ENCODE results near the gene GRM2. TPM values are rescaled to one million over a fixed set of nuclear protein-coding genes. Genes with fewer than 3 reads are reported as not detected.
"Not testable (repeated sequence)": the region's sequence is repeated elsewhere in the genome, so short reads cannot be mapped to it uniquely, and the experiment has no call there.

Gene GRM2
- total RNA-seq, 2 experiments from 2014 or later = 0.07 TPM; not detected in 1

DNA sequence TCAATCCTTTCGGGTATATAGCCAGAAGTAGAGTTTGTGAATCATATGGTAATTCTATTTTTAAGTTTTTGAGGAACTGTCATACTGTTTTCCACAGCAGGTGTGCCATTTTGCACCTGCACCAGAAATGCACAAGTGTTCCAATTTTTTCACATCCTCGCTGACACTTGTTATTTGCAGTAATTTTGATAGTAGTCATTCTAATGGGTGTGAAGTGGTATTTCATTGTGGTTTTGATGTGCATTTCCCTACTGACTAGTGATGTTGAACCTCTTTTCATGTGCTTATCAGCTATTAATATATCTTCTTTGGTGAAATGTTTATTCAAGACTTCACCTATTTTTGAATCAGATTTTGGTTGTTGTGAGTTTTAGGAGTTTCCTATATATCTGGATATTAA, 29.1 kb downstream of the GRM2 start:
- CTCF ChIA-PET = no interaction called here
- no peak overlapping the region for H3K27ac Mint-ChIP-seq
- intact Hi-C loops (cut with micrococcal nuclease) = no loop called here
- H3K4me3 Mint-ChIP-seq = no peak overlapping the region
- DNase-seq = no peak
- peaks cover 3% of the 10 kb centered on the region for H3K27me3 Mint-ChIP-seq (ENCODE audit: low read depth)
- peaks cover 5% of the 10 kb centered on the region for H3K9me3 Mint-ChIP-seq
- H3K4me1 Mint-ChIP-seq (ENCODE audit: low read depth) = peaks cover 24% of the 10 kb centered on the region
- peaks cover 1% of the 10 kb centered on the region for H3K36me3 Mint-ChIP-seq (ENCODE audit: low read depth)

DNA sequence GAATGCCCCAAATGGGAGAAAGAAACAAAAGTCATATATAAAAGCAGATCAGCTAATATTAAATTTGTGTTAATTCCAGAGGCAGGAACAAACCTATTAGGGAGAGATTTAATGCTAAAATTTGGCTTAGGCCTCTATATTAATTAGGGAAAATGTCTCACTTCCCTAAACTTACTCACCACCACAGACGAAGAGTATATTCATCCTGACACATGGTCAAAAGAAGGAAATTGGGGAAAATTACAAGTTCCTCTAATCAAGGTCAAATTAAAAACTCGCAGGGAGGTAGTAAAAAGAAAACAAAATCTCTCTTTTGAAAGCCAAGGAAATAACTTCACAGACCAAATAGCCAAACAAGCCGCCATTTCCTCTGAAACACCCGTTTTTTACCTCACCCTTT, 32.2 kb downstream of the GRM2 start:
- peaks cover 3% of the 10 kb centered on the region for H3K27me3 Mint-ChIP-seq (ENCODE audit: low read depth)
- H3K4me3 Mint-ChIP-seq = no peak overlapping the region
- DNase-seq = no peak
- H3K4me1 Mint-ChIP-seq (ENCODE audit: low read depth) = peaks cover 20% of the 10 kb centered on the region
- H3K36me3 Mint-ChIP-seq (ENCODE audit: low read depth) = no peaks in the 10 kb centered on the region
- intact Hi-C loops (cut with micrococcal nuclease) = no loop called here
- H3K27ac Mint-ChIP-seq = no peak overlapping the region
- CTCF ChIA-PET = no interaction called here
- H3K9me3 Mint-ChIP-seq = peaks cover under 1% of the 10 kb centered on the region

DNA sequence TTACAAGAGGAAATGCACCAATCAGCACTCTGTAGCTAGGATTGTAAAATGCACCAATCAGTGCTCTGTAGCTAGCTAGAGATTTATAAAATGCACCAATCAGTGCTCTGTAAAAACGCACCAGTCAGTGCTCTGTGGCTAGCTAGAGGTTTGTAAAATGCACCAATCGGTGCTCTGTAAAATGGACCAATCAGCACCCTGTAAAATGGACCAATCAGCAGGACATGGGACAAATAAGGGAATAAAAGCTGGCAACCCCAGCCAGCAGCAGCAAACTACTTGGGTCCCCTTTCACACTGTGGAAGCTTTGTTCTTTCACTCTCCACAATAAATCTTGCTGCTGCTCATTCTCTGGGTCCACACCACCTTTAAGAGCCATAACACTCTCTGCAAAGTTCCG, 35.5 kb downstream of the GRM2 start:
- CTCF ChIA-PET; DNase-seq; H3K4me1 Mint-ChIP-seq (ENCODE audit: low read depth); H3K27ac Mint-ChIP-seq; intact Hi-C loops (cut with micrococcal nuclease); H3K36me3 Mint-ChIP-seq (ENCODE audit: low read depth); H3K27me3 Mint-ChIP-seq (ENCODE audit: low read depth); H3K9me3 Mint-ChIP-seq: not testable (repeated sequence)
- peak overlapping the region; percentile 13 for H3K4me3 Mint-ChIP-seq

DNA sequence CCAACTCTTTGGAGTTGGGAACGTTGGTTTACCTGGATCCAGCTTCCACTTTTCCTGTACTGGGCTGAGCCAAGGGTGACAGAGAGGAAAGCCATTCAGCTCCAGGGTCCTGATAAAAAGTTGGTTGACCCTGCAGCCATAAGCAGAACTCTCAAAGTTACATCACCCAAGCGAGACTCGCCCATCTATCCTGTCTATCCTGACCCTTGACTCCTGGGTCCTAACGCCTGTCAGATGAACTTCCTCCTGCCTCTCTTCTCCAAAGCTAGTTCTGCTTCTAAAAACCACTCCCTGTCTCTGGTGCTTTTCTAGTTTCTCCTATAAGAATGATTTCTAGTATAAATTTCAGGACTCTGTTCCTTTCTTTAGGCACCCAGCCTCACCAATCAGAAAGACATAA, 36.1 kb downstream of the GRM2 start:
- H3K27me3 Mint-ChIP-seq (ENCODE audit: low read depth); H3K36me3 Mint-ChIP-seq (ENCODE audit: low read depth); H3K4me1 Mint-ChIP-seq (ENCODE audit: low read depth); DNase-seq; H3K27ac Mint-ChIP-seq; H3K4me3 Mint-ChIP-seq; H3K9me3 Mint-ChIP-seq; intact Hi-C loops (cut with micrococcal nuclease); CTCF ChIA-PET: not testable (repeated sequence)

DNA sequence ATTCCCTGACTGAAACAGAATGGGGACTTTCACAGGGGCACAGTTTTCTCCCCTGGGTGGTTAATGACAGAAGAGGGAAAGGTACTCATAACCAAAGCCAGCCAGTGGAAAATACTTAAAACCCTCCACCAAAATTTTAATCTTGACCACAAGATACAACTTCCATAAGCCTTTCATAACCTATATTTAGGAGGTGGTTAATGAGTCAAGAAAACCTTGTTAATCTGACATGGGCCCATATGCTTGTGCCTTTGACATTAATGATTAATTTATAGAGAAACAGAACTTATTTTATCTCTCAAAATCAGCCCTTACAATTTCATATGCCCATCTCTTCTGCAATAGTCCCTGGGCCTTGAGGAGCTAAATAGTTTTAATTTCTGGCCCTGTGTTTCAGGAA, 41.0 kb downstream of the GRM2 start:
- CTCF ChIA-PET = interaction anchor here (1.0 kb wide), 1 partner anchor 66 kb away, joined by 4 read pairs; no protein-coding TSS in a partner anchor
- H3K4me3 Mint-ChIP-seq = no peak overlapping the region
- peaks cover 17% of the 10 kb centered on the region for H3K4me1 Mint-ChIP-seq (ENCODE audit: low read depth)
- H3K36me3 Mint-ChIP-seq (ENCODE audit: low read depth) = no peaks in the 10 kb centered on the region
- H3K9me3 Mint-ChIP-seq = peaks cover 3% of the 10 kb centered on the region
- DNase-seq = no peak
- no peak overlapping the region for H3K27ac Mint-ChIP-seq
- intact Hi-C loops (cut with micrococcal nuclease) = no loop called here
- no peaks in the 10 kb centered on the region for H3K27me3 Mint-ChIP-seq (ENCODE audit: low read depth)

DNA sequence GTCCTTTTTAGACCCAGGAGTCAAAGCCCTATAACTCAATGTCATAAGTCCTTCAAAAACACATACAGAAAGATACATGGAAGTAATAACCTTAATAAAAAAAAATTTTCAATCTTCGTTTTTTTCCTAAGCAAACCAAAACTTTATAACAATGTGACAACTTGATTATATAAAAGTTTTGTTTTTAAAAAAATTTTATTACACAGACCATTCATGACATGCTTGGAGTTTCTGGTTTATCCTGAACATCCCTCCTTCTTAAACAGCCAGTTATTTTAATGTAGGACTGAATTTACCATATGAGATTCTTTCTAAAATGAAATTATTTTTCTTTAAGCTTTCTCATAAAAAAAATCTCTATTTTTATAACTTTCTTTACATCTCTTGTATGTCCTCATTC, 41.5 kb downstream of the GRM2 start:
- peaks cover 3% of the 10 kb centered on the region for H3K9me3 Mint-ChIP-seq
- CTCF ChIA-PET = interaction anchor here (0.6 to 1.0 kb wide), 4 partner anchors 29 to 84 kb away, joined by 3 to 4 read pairs (median 3); no protein-coding TSS in a partner anchor
- no peak overlapping the region for H3K27ac Mint-ChIP-seq
- intact Hi-C loops (cut with micrococcal nuclease) = no loop called here
- no peak for DNase-seq
- no peaks in the 10 kb centered on the region for H3K36me3 Mint-ChIP-seq (ENCODE audit: low read depth)
- H3K4me3 Mint-ChIP-seq = no peak overlapping the region
- H3K27me3 Mint-ChIP-seq (ENCODE audit: low read depth) = no peaks in the 10 kb centered on the region
- peaks cover 17% of the 10 kb centered on the region for H3K4me1 Mint-ChIP-seq (ENCODE audit: low read depth)

DNA sequence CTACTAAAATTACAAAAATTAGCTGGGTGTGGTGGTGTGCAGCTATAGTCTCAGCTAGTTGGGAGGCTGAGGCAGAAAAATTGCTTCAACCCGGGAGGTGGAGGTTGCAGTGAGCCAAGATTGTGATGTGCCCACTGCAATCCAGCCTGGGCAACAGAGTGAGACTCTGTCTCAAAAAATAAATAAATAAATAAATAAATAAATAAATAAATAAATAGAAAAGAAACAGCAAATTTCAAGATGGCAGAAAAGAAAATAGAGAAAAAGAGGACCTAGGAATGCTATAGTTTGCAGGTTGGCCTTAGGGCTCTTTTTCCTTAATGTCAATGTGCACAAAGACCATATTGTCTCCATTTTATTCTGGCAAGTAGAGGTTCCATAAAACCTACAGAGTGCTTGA, 44.0 kb downstream of the GRM2 start:
- no peak overlapping the region for H3K4me3 Mint-ChIP-seq
- no peaks in the 10 kb centered on the region for H3K36me3 Mint-ChIP-seq (ENCODE audit: low read depth)
- intact Hi-C loops (cut with micrococcal nuclease) = no loop called here
- DNase-seq = no peak
- H3K4me1 Mint-ChIP-seq (ENCODE audit: low read depth) = peaks cover 17% of the 10 kb centered on the region
- CTCF ChIA-PET = interaction anchor here (1.0 to 1.8 kb wide), 2 partner anchors 16 to 192 kb away, joined by 3 to 6 read pairs; no protein-coding TSS in a partner anchor
- no peak overlapping the region for H3K27ac Mint-ChIP-seq
- peaks cover 3% of the 10 kb centered on the region for H3K9me3 Mint-ChIP-seq
- no peaks in the 10 kb centered on the region for H3K27me3 Mint-ChIP-seq (ENCODE audit: low read depth)

DNA sequence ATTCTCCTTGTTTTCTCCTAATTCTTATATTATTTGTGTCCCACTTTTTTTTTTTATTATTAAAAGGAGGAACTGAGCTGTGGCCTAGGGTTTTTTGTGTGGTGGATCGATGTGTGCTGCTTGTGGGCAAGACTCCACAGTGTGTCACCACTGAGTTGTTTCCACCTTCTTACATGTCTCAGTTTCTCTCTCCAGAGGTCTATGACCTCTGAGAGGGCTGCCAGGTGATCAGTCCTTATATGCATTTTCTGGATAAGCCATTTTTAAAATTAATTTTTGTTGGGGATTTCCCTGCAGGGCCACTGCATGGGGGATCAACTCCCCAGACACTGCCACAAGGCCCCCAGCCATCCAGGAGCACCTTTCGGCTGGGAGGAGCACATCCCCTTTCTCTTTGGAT, 44.4 kb downstream of the GRM2 start:
- DNase-seq = no peak
- Mint-ChIP-seq H3K4me3 (no peak overlapping the region), H3K27ac (no peak overlapping the region), H3K36me3 (ENCODE audit: low read depth) (no peaks in the 10 kb centered on the region), H3K27me3 (ENCODE audit: low read depth) (no peaks in the 10 kb centered on the region), H3K9me3 (peaks cover 3% of the 10 kb centered on the region), H3K4me1 (ENCODE audit: low read depth) (peaks cover 17% of the 10 kb centered on the region)
- CTCF ChIA-PET = no interaction called here
- intact Hi-C loops (cut with micrococcal nuclease) = no loop called here

DNA sequence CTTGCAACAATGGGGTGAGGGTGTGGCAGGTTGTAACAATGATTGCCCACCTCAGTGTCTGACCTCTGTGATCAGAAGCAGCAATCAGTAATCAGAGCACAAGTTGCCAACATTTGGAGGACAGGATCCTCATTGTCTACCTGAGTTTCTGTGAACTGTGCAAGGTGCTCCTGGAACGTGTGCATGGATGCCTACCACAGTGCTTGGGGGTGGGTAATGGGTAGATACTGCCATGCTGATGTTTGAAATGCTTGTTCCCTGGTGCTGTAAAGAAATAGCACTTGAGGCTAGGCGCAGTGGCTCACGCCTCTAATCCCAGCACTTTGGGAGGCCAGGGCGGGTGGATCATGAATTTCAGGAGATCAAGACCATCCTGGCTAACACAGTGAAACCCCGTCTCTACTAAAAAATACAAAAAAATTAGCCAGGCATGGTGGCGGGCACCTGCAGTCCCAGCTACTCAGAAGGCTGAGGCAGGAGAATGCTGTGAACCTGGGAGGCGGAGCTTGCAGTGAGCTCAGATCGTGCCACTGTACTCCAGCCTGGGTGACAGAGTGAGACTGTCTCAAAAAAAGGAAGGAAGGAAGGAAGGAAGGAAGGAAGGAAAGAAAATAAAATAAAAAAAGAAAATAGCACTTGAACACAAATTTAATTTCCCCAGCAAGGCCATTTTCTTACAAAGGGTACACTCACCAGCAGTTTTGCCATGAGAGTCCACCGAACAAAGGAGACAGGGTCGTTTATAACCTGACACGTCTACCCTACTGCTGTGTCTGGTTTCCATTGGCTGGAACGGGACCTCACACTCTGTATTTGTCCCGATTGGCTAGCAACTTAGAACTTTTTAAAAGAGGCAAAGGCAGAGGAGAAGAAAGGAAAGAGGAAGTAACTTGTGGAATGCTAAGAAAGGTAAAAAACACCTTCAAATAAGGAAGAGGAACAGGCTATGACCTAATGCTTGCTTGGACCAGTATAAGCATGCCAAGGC, 47.2 kb downstream of the GRM2 start:
- H3K36me3 Mint-ChIP-seq (ENCODE audit: low read depth); H3K9me3 Mint-ChIP-seq; intact Hi-C loops (cut with micrococcal nuclease); H3K27ac Mint-ChIP-seq; H3K4me3 Mint-ChIP-seq; H3K4me1 Mint-ChIP-seq (ENCODE audit: low read depth); H3K27me3 Mint-ChIP-seq (ENCODE audit: low read depth); DNase-seq: not testable (repeated sequence)
- CTCF ChIA-PET = interaction anchor here (0.8 kb wide), 1 partner anchor 72 kb away, joined by 4 read pairs; no protein-coding TSS in a partner anchor

DNA sequence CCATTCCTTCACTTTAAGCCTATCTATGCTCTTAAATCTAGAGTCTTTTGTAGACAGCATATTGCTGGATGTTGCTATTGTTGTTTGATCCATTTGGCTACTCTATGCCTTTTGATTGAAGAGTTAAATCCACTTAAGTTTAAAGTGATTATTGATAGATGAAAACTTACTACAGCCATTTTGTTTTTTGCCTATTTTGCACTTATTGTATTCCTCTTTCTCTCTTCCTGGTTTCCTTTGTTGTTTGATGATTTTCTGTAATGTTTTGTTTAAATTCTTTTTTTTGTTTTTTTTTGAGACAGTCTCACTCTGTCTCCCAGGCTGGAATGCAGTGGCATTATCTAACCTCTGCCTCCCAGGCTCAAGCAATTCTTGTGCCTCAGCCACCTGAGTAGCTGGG, 52.3 kb downstream of the GRM2 start:
- peaks cover 10% of the 10 kb centered on the region for H3K9me3 Mint-ChIP-seq
- peaks cover 6% of the 10 kb centered on the region for H3K36me3 Mint-ChIP-seq (ENCODE audit: low read depth)
- DNase-seq = no peak
- H3K27ac Mint-ChIP-seq = no peak overlapping the region
- CTCF ChIA-PET = interaction anchor here (0.9 kb wide), 1 partner anchor 40 kb away, joined by 4 read pairs; no protein-coding TSS in a partner anchor
- no peaks in the 10 kb centered on the region for H3K27me3 Mint-ChIP-seq (ENCODE audit: low read depth)
- intact Hi-C loops (cut with micrococcal nuclease) = no loop called here
- H3K4me1 Mint-ChIP-seq (ENCODE audit: low read depth) = no peaks in the 10 kb centered on the region
- no peak overlapping the region for H3K4me3 Mint-ChIP-seq

Other genes starting within 250 kb of the GRM2 start
- gene DCAF1, start 207.1 kb upstream of the GRM2 start, total RNA-seq = 10 to 100 TPM; 38.9 to 39.9 TPM
- 10 to 100 TPM; 23.1 to 24.5 TPM for gene RAD54L2, start 168.3 kb upstream of the GRM2 start, total RNA-seq
- 10 to 100 TPM; 23.7 to 26.6 TPM for gene TEX264, start 35.8 kb upstream of the GRM2 start, total RNA-seq
- gene IQCF6, start 72.2 kb downstream of the GRM2 start, total RNA-seq = not detected
- gene IQCF2, start 154.5 kb downstream of the GRM2 start, total RNA-seq = not detected
- gene IQCF5, start 168.5 kb downstream of the GRM2 start, total RNA-seq = not detected
- not detected for gene IQCF1, start 196.3 kb downstream of the GRM2 start, total RNA-seq
- gene RRP9, start 234.8 kb downstream of the GRM2 start, total RNA-seq = 10 to 100 TPM; 24.6 to 25.0 TPM
- gene PARP3, start 235.3 kb downstream of the GRM2 start, total RNA-seq = 10 to 100 TPM in 1 of 2 experiments, 1 to 10 TPM in 1; 10.0 to 11.1 TPM
- not detected for gene GPR62, start 248.3 kb downstream of the GRM2 start, total RNA-seq